IMR-90 (cell line): Measurements from ENCODE around the gene LAMA4. TPM values are rescaled to one million over a fixed set of nuclear protein-coding genes. Genes with fewer than 3 reads are reported as not detected.

Experiments used
- ATAC-seq: fragments of 200-7000 bp; cut with Tn5 transposase; 2 replicates; pipeline ENCODE4 v1.9.1; 2020; ENCODE audit warnings: low read depth, mild to moderate bottlenecking, moderate library complexity
- BruUV-seq: library from RNA; stranded (reverse); fragments of 400-500 nt; replicated peaks from 2 replicates; lab custom pipeline; 2021; lab: Mats Ljungman, UMichigan
- CTCF ChIA-PET: fragments of 300-600 bp; formaldehyde crosslinking; extraction: SDS; loops from one replicate; lab custom pipeline; 2021; ENCODE audit warnings: antibody characterized with exemption; lab: Yijun Ruan, JAX
- POLR2A ChIA-PET: fragments of 300-600 bp; sonication (Branson Sonifier 250); formaldehyde crosslinking; loops from one replicate; lab custom pipeline; 2022; ENCODE audit warnings: antibody characterized with exemption; ENCODE audit not compliant: unreplicated experiment; lab: Charles Lee
- DNase-seq: peaks from one replicate; pipeline ENCODE4 v3.0.0; 2013
- H2AFZ ChIP-seq: replicated peaks from 2 replicates; pipeline ENCODE3; 2013; ENCODE audit warnings: low read length, mild to moderate bottlenecking; ENCODE audit not compliant: poor library complexity
- H2AK5ac ChIP-seq: 2 replicates; pipeline ENCODE4 v1.6.1; 2013; ENCODE audit warnings: low read depth, low read length, inconsistent platforms
- H2AK9ac ChIP-seq: replicated peaks from 2 replicates; pipeline ENCODE3; 2013; ENCODE audit warnings: mild to moderate bottlenecking, low read depth, low read length, moderate library complexity; ENCODE audit not compliant: poor library complexity
- H2BK120ac ChIP-seq: 2 replicates; pipeline ENCODE4 v1.6.1; 2013; ENCODE audit warnings: low read depth, low read length, inconsistent platforms
- H2BK15ac ChIP-seq: 3 replicates; pipeline ENCODE4 v1.6.1; 2013; ENCODE audit warnings: low read depth, low read length, inconsistent platforms
- H2BK20ac ChIP-seq: 2 replicates; pipeline ENCODE4 v1.6.1; 2013; ENCODE audit warnings: low read depth, mild to moderate bottlenecking, inconsistent platforms, low read length, moderate library complexity
- H2BK5ac ChIP-seq: 2 replicates; pipeline ENCODE4 v1.6.1; 2013; ENCODE audit warnings: mild to moderate bottlenecking, low read depth, low read length, inconsistent platforms; ENCODE audit not compliant: poor library complexity, severe bottlenecking
- H3K14ac ChIP-seq: replicated peaks from 2 replicates; pipeline ENCODE4 v1.6.1; 2013; ENCODE audit warnings: low read depth, low read length, inconsistent platforms
- H3K18ac ChIP-seq: 2 replicates; pipeline ENCODE4 v1.6.1; 2013; ENCODE audit warnings: low read depth, low read length, control low read depth
- H3K23ac ChIP-seq: 2 replicates; pipeline ENCODE4 v1.6.1; 2013; ENCODE audit warnings: low read depth, low read length, inconsistent platforms
- H3K27ac ChIP-seq: 2 replicates; pipeline ENCODE4 v1.5.1; 2013; ENCODE audit warnings: mild to moderate bottlenecking, control low read depth, low read length; ENCODE audit not compliant: insufficient read depth
- H3K27me3 ChIP-seq: 2 replicates; pipeline ENCODE4 v1.6.1; 2013; ENCODE audit warnings: low read length; ENCODE audit not compliant: control insufficient read depth, insufficient read depth
- H3K36me3 ChIP-seq: 2 replicates; pipeline ENCODE4 v1.6.1; 2013; ENCODE audit warnings: low read length, mixed read lengths; ENCODE audit not compliant: control insufficient read depth, insufficient read depth
- H3K4ac ChIP-seq: 2 replicates; pipeline ENCODE4 v1.6.1; 2013; ENCODE audit warnings: low read depth, low read length, inconsistent platforms
- H3K4me1 ChIP-seq: 2 replicates; pipeline ENCODE4 v1.6.1; 2013; ENCODE audit warnings: low read length, mixed read lengths; ENCODE audit not compliant: control insufficient read depth, insufficient read depth
- H3K4me2 ChIP-seq: 2 replicates; pipeline ENCODE4 v1.6.1; 2013; ENCODE audit warnings: low read depth, mild to moderate bottlenecking, control low read depth, low read length, moderate library complexity
- H3K4me3 ChIP-seq: 2 replicates; pipeline ENCODE4 v1.5.1; 2013; ENCODE audit warnings: low read depth, mild to moderate bottlenecking, control low read depth, low read length, moderate library complexity; ENCODE audit not compliant: insufficient read depth
- H3K56ac ChIP-seq: 2 replicates; pipeline ENCODE4 v1.6.1; 2013; ENCODE audit warnings: low read length, inconsistent platforms; ENCODE audit not compliant: insufficient read depth; ENCODE audit errors: extremely low read depth
- H3K79me1 ChIP-seq, 2 experiments: 2 replicates each; pipeline ENCODE4 v1.6.1; 2013; ENCODE audit warnings: low read length in 2 of 2, inconsistent platforms in 1 of 2, low read depth in 1 of 2
- H3K9ac ChIP-seq: 2 replicates; pipeline ENCODE4 v1.6.1; 2013; ENCODE audit warnings: low read depth, low read length, control low read depth
- H3K9me1 ChIP-seq: 2 replicates; pipeline ENCODE4 v1.6.1; 2013; ENCODE audit warnings: low read length, inconsistent platforms; ENCODE audit not compliant: insufficient read depth
- H3K9me3 ChIP-seq: 2 replicates; pipeline ENCODE4 v1.6.1; 2013; ENCODE audit warnings: low read length; ENCODE audit not compliant: control insufficient read depth, insufficient read depth
- H4K20me1 ChIP-seq: 2 replicates; pipeline ENCODE4 v1.6.1; 2013; ENCODE audit warnings: low read length, inconsistent platforms; ENCODE audit not compliant: insufficient read depth
- H4K5ac ChIP-seq: 2 replicates; pipeline ENCODE4 v1.6.1; 2013; ENCODE audit warnings: mild to moderate bottlenecking, low read depth, low read length, control low read depth
- H4K8ac ChIP-seq, 2 experiments: 2 replicates each; pipeline ENCODE4 v1.6.1; 2013; ENCODE audit warnings: low read depth in 2 of 2, low read length in 2 of 2, control low read depth in 1 of 2, inconsistent platforms in 1 of 2
- H4K91ac ChIP-seq: 2 replicates; pipeline ENCODE4 v1.6.1; 2013; ENCODE audit warnings: low read depth, low read length, inconsistent platforms; ENCODE audit not compliant: insufficient read depth
- BHLHE40 ChIP-seq: fragments of 150-350 bp; IDR thresholded peaks from 2 replicates; pipeline ENCODE4 v1.6.1; 2016; ENCODE audit warnings: mild to moderate bottlenecking, low read depth, low read length
- CEBPB ChIP-seq: IDR thresholded peaks from 2 replicates; pipeline ENCODE4 v1.6.1; 2012; ENCODE audit warnings: low read depth, low read length, improper control_type of control experiment
- CHD1 ChIP-seq: IDR thresholded peaks from 2 replicates; pipeline ENCODE4 v1.6.1; 2012; ENCODE audit warnings: low read depth, low read length, improper control_type of control experiment
- FOS ChIP-seq: fragments of 150-350 bp; IDR thresholded peaks from 2 replicates; pipeline ENCODE4 v1.6.1; 2016; ENCODE audit warnings: low read depth, low read length
- MAFK ChIP-seq: IDR thresholded peaks from 2 replicates; pipeline ENCODE4 v1.6.1; 2012; ENCODE audit warnings: low read depth, low read length, improper control_type of control experiment
- MAZ ChIP-seq: IDR thresholded peaks from 2 replicates; pipeline ENCODE4 v1.6.1; 2012; ENCODE audit warnings: low read depth, mild to moderate bottlenecking, low read length, improper control_type of control experiment, moderate library complexity, borderline replicate concordance
- NFE2L2 ChIP-seq: fragments of 150-350 bp; IDR thresholded peaks from 2 replicates; pipeline ENCODE4 v1.6.1; 2016; ENCODE audit warnings: low read depth, mild to moderate bottlenecking, low read length
- POLR2A ChIP-seq: IDR thresholded peaks from 2 replicates; pipeline ENCODE4 v1.6.1; 2012; ENCODE audit warnings: mild to moderate bottlenecking, low read depth, low read length
- RAD21 ChIP-seq: IDR thresholded peaks from 2 replicates; pipeline ENCODE4 v1.6.1; 2012; ENCODE audit warnings: low read length, improper control_type of control experiment
- RCOR1 ChIP-seq: IDR thresholded peaks from 2 replicates; pipeline ENCODE4 v1.6.1; 2012; ENCODE audit warnings: mild to moderate bottlenecking, low read length, improper control_type of control experiment; ENCODE audit not compliant: insufficient replicate concordance
- RFX5 ChIP-seq: IDR thresholded peaks from 2 replicates; pipeline ENCODE4 v1.8.0; 2012; ENCODE audit warnings: low read depth, mild to moderate bottlenecking, low read length, moderate library complexity
- SMC3 ChIP-seq: fragments of 150-350 bp; IDR thresholded peaks from 2 replicates; pipeline ENCODE4 v1.6.1; 2016; ENCODE audit warnings: low read depth, mild to moderate bottlenecking, antibody characterized with exemption, low read length, moderate library complexity
- WGBS, 2 experiments: methylation state at CpG; one replicate each; pipeline versions ENCODE4 v1.1.5 to v1.1.7; 2013; ENCODE audit warnings: missing lambda C conversion rate in 2 of 2; ENCODE audit not compliant: insufficient read length in 1 of 2; ENCODE audit errors: extremely low coverage in 2 of 2; 5-methylcytosine and 5-hydroxymethylcytosine counted together
- dilution Hi-C: fragments of 300-500 bp; cut with HindIII; formaldehyde crosslinking; loops from one replicate; pipeline ENCODE4 v1.14.3; 2018; ENCODE audit warnings: low sequenced_read_pairs; ENCODE audit not compliant: unreplicated experiment
- in situ Hi-C: fragments of 300-500 bp; cut with MboI; formaldehyde crosslinking; loops from 3 replicates; pipeline ENCODE4 v1.14.3; 2019; ENCODE audit warnings: low sequenced_read_pairs, inconsistent platforms, mixed read lengths
- intact Hi-C: fragments of 100-400 bp; cut with micrococcal nuclease; formaldehyde crosslinking; loops from 2 replicates; pipeline ENCODE4 v1.10.0; 2022
- polyA plus RNA-seq, 3 experiments: library from polyadenylated mRNA; depleted of rRNA; stranded (reverse); fragments of >200 nt; gene quantifications; 2 replicates each; pipeline ENCODE4 v1.2.3, GENCODE V29; 2012; ENCODE audit warnings: low replicate concordance in 1 of 3
- total RNA-seq: library from RNA; depleted of rRNA; stranded (reverse); fragments of >200 nt; gene quantifications from 2 replicates; pipeline ENCODE4 v1.2.3, GENCODE V29; 2012
- TF ChIP-seq, protein P1 (sequence below): fragments of 150-350 bp; IDR thresholded peaks from 2 replicates; pipeline ENCODE4 v1.6.1; 2017; ENCODE audit warnings: mild to moderate bottlenecking, antibody characterized with exemption, low read length, low read depth
- TF ChIP-seq, protein P2 (sequence below): conservative IDR thresholded peaks from 2 replicates; pipeline ENCODE4 v1.5.1; 2012; ENCODE audit warnings: mild to moderate bottlenecking, low read depth, low read length, improper control_type of control experiment

The LAMA4 gene
- total and polyA plus RNA-seq, 2 of the 4 experiments (the other 2 are of a cell fraction): 33.9 to 35.8 TPM

DNA sequence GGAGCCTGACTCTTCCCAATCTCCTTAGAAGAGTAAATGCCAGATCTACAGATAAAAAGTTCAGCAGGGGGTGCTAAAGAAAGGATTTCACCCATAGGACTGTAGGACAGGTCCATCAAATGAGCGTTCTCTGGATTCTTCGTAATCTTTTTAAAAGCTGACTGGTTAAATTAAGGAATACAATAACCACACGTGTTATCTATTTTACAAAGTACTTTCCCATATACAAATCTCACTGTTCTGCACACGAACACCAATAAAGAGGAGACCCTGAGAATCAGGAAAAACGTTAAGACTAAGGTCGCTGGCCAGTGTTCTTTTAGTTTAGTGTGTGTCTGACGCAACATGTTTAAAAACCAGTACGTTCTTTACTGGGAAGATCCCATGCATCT is 167.6 kb downstream of the LAMA4 start:
- Histone ChIP-seq H3K4me3 (peak overlapping the region; percentile 69), H3K9me1 (no peaks in the 10 kb centered on the region), H2BK120ac (peak overlapping the region; percentile 6; the same call in 1 of the 2 replicates), H3K14ac (peak overlapping the region; percentile 26; the same call in 1 of the 2 replicates), H4K5ac (no peak overlapping the region), H3K9me3 (no peaks in the 10 kb centered on the region), H2BK20ac (no peak overlapping the region), H3K36me3 (no peaks in the 10 kb centered on the region), H2AK5ac (no peak overlapping the region), H3K79me1 (peaks cover 3 to 7% of the 10 kb centered on the region in 2 experiments; a peak in 1 of 4 replicates), H4K91ac (no peak overlapping the region), H4K20me1 (no peaks in the 10 kb centered on the region), H3K23ac (peak overlapping the region; percentile 49; the same call in 1 of the 2 replicates), H3K27ac (peak overlapping the region; percentile 65), H2BK15ac (peak overlapping the region; percentile 3; the same call in 1 of the 3 replicates), H3K9ac (peak overlapping the region; percentile 92), H3K4me1 (no peaks in the 10 kb centered on the region), H4K8ac (peak overlapping the region; percentile 18 to 75; a peak in 2 of 4 replicates), H3K56ac (peak overlapping the region; percentile 65; the same call in 1 of the 2 replicates), H2AFZ (peak overlapping the region; percentile 95), H2BK5ac (peak overlapping the region; percentile 19), H3K27me3 (no peaks in the 10 kb centered on the region), H3K4me2 (peak overlapping the region; percentile 84), H2AK9ac (no peak overlapping the region), H3K4ac (peak overlapping the region; percentile 25; the same call in 1 of the 2 replicates), H3K18ac (no peak overlapping the region; the same call in 1 of the 2 replicates)
- TSS peak; percentile 38 for BruUV-seq
- ATAC-seq: peak; percentile 31
- TF ChIP-seq RCOR1 (no peak), NFE2L2 (no peak), CEBPB (peak; percentile 81), CHD1 (no peak), SMC3 (peak; percentile 53), MAFK (no peak), RAD21 (peak; percentile 49), RFX5 (no peak), BHLHE40 (no peak), POLR2A (no peak), FOS (no peak), MAZ (no peak)
- TF ChIP-seq, protein P1, sequence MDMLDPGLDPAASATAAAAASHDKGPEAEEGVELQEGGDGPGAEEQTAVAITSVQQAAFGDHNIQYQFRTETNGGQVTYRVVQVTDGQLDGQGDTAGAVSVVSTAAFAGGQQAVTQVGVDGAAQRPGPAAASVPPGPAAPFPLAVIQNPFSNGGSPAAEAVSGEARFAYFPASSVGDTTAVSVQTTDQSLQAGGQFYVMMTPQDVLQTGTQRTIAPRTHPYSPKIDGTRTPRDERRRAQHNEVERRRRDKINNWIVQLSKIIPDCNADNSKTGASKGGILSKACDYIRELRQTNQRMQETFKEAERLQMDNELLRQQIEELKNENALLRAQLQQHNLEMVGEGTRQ: no peak
- TF ChIP-seq, protein P2, sequence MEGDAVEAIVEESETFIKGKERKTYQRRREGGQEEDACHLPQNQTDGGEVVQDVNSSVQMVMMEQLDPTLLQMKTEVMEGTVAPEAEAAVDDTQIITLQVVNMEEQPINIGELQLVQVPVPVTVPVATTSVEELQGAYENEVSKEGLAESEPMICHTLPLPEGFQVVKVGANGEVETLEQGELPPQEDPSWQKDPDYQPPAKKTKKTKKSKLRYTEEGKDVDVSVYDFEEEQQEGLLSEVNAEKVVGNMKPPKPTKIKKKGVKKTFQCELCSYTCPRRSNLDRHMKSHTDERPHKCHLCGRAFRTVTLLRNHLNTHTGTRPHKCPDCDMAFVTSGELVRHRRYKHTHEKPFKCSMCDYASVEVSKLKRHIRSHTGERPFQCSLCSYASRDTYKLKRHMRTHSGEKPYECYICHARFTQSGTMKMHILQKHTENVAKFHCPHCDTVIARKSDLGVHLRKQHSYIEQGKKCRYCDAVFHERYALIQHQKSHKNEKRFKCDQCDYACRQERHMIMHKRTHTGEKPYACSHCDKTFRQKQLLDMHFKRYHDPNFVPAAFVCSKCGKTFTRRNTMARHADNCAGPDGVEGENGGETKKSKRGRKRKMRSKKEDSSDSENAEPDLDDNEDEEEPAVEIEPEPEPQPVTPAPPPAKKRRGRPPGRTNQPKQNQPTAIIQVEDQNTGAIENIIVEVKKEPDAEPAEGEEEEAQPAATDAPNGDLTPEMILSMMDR: peak; percentile 39
- dilution Hi-C loops: no loop called here
- in situ Hi-C loops: no loop called here
- peak; percentile 64 for DNase-seq
- 0% methylated on average over 2 of the region's 8 CpGs; no CpG with 5 or more reads in 1 of the 2 experiments for WGBS, 2 experiments
- CTCF ChIA-PET: interaction anchor here (0.7 to 2.4 kb wide), 7 partner anchors 9 to 253 kb away, joined by 3 to 13 read pairs (median 4); no protein-coding TSS in a partner anchor
- intact Hi-C loops: loop anchor here (2.0 kb wide), 1 partner anchor 76 kb away; no protein-coding TSS in a partner anchor
- POLR2A ChIA-PET: no interaction called here
